ENCODE results near the gene ZNF93. TPM values are rescaled to one million over a fixed set of nuclear protein-coding genes. Genes with fewer than 3 reads are reported as not detected.

ZNF93 gene
- total RNA-seq, 1 experiment from 2014 or later, result 13.1 TPM

DNA sequence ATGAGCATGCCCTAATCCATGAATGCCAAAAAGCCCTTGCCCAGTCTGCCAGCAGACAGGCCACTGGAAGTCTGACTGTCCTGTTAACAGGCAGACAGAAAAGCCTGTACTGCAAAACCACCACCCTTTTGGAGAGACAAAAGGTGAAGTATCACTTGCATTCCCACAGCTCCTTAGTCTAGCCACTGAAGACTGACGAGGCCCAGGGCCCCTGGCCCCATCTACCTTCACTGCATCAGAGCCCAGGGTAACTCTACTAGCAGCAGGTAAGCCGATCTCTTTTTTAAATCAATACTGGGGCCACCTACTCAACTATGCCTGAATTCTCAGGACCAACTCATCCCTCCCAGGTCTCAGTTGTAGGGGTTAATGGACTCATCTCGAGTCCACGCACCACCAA lies 45.5 kb downstream of the ZNF93 start:
- TF ChIP-seq, protein P1, sequence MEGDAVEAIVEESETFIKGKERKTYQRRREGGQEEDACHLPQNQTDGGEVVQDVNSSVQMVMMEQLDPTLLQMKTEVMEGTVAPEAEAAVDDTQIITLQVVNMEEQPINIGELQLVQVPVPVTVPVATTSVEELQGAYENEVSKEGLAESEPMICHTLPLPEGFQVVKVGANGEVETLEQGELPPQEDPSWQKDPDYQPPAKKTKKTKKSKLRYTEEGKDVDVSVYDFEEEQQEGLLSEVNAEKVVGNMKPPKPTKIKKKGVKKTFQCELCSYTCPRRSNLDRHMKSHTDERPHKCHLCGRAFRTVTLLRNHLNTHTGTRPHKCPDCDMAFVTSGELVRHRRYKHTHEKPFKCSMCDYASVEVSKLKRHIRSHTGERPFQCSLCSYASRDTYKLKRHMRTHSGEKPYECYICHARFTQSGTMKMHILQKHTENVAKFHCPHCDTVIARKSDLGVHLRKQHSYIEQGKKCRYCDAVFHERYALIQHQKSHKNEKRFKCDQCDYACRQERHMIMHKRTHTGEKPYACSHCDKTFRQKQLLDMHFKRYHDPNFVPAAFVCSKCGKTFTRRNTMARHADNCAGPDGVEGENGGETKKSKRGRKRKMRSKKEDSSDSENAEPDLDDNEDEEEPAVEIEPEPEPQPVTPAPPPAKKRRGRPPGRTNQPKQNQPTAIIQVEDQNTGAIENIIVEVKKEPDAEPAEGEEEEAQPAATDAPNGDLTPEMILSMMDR (conservative IDR thresholded peaks at IDR 0.05; ENCODE audit: low read depth, low read length), result no peak
- no peak for TF ChIP-seq EZH2 (IDR thresholded peaks at IDR 0.05; ENCODE audit: borderline replicate concordance, low read depth, low read length, poor library complexity, severe bottlenecking)
- no TSS peak for BruUV-seq (replicated peaks)
- H3K27me3 ChIP-seq (replicated peaks; ENCODE audit: insufficient read depth, low read depth, low read length, poor library complexity), result no peaks in the 10 kb centered on the region
- no peaks in the 10 kb centered on the region for H3K4me1 ChIP-seq (ENCODE audit: insufficient read depth, low read length, poor library complexity, severe bottlenecking)
- intact Hi-C loops (cut with micrococcal nuclease; ENCODE audit: unreplicated experiment), result no loop called here
- POLR2A ChIA-PET (ENCODE audit: low non-redundant PET), result no interaction called here
- H3K36me3 ChIP-seq (ENCODE audit: insufficient read depth, low read length, poor library complexity, severe bottlenecking), result no peaks in the 10 kb centered on the region
- CTCF ChIA-PET, result no interaction called here
- H3K4me3 ChIP-seq (ENCODE audit: low read depth, low read length, poor library complexity, severe bottlenecking), result no peak overlapping the region
- peaks cover 9% of the 10 kb centered on the region for H3K9me3 ChIP-seq (ENCODE audit: low read depth, low read length, poor library complexity, severe bottlenecking)
- no peak for DNase-seq (ENCODE audit: low spot score)
- H3K27ac ChIP-seq (ENCODE audit: low read depth, low read length, poor library complexity, severe bottlenecking), result no peak overlapping the region

- Histone ChIP-seq H3K27me3 (replicated peaks; ENCODE audit: insufficient read depth, low read depth, low read length, poor library complexity) (no peaks in the 10 kb centered on the region), H3K4me1 (ENCODE audit: insufficient read depth, low read length, poor library complexity, severe bottlenecking) (no peaks in the 10 kb centered on the region), H3K27ac (ENCODE audit: low read depth, low read length, poor library complexity, severe bottlenecking) (no peak overlapping the region), H3K4me3 (ENCODE audit: low read depth, low read length, poor library complexity, severe bottlenecking) (no peak overlapping the region), H3K9me3 (ENCODE audit: low read depth, low read length, poor library complexity, severe bottlenecking) (peaks cover 9% of the 10 kb centered on the region), H3K36me3 (ENCODE audit: insufficient read depth, low read length, poor library complexity, severe bottlenecking) (no peaks in the 10 kb centered on the region)
- intact Hi-C loops (cut with micrococcal nuclease; ENCODE audit: unreplicated experiment), result no loop called here
- no TSS peak for BruUV-seq (replicated peaks)
- DNase-seq (ENCODE audit: low spot score), result no peak
- TF ChIP-seq EZH2 (IDR thresholded peaks at IDR 0.05; ENCODE audit: borderline replicate concordance, low read depth, low read length, poor library complexity, severe bottlenecking), result no peak
- TF ChIP-seq, protein P1 (conservative IDR thresholded peaks at IDR 0.05; ENCODE audit: low read depth, low read length), result no peak
- ChIA-PET POLR2A (ENCODE audit: low non-redundant PET) (no interaction called here), CTCF (no interaction called here)
Measured at GRCh38 chr19:19948800-19949199, 48.1 kb downstream of the ZNF93 start.

- H3K27me3 ChIP-seq (replicated peaks; ENCODE audit: insufficient read depth, low read depth, low read length, poor library complexity), result no peaks in the 10 kb centered on the region
- TF ChIP-seq, protein P1 (conservative IDR thresholded peaks at IDR 0.05; ENCODE audit: low read depth, low read length), result no peak
- no peak for TF ChIP-seq EZH2 (IDR thresholded peaks at IDR 0.05; ENCODE audit: borderline replicate concordance, low read depth, low read length, poor library complexity, severe bottlenecking)
- H3K27ac ChIP-seq (ENCODE audit: low read depth, low read length, poor library complexity, severe bottlenecking), result no peak overlapping the region
- CTCF ChIA-PET, result no interaction called here
- DNase-seq (ENCODE audit: low spot score), result no peak
- no peaks in the 10 kb centered on the region for H3K36me3 ChIP-seq (ENCODE audit: insufficient read depth, low read length, poor library complexity, severe bottlenecking)
- intact Hi-C loops (cut with micrococcal nuclease; ENCODE audit: unreplicated experiment), result no loop called here
- H3K4me3 ChIP-seq (ENCODE audit: low read depth, low read length, poor library complexity, severe bottlenecking), result no peak overlapping the region
- no TSS peak for BruUV-seq (replicated peaks)
- POLR2A ChIA-PET (ENCODE audit: low non-redundant PET), result no interaction called here
- no peaks in the 10 kb centered on the region for H3K9me3 ChIP-seq (ENCODE audit: low read depth, low read length, poor library complexity, severe bottlenecking)
- H3K4me1 ChIP-seq (ENCODE audit: insufficient read depth, low read length, poor library complexity, severe bottlenecking), result no peaks in the 10 kb centered on the region
Measured at GRCh38 chr19:19955208-19955607, 54.5 kb downstream of the ZNF93 start.

Measured in A673 (cell line).